ENCODE results near the gene KDELR3. TPM values are rescaled to one million over a fixed set of nuclear protein-coding genes. Genes with fewer than 3 reads are reported as not detected.

Gene KDELR3
- total and polyA plus RNA-seq, 10 of the 15 experiments (the other 5 are each of a cell fraction or from before 2014, with no cell fraction given): 0.15 to 0.98 (median 0.25) TPM; not detected in 1

DNA sequence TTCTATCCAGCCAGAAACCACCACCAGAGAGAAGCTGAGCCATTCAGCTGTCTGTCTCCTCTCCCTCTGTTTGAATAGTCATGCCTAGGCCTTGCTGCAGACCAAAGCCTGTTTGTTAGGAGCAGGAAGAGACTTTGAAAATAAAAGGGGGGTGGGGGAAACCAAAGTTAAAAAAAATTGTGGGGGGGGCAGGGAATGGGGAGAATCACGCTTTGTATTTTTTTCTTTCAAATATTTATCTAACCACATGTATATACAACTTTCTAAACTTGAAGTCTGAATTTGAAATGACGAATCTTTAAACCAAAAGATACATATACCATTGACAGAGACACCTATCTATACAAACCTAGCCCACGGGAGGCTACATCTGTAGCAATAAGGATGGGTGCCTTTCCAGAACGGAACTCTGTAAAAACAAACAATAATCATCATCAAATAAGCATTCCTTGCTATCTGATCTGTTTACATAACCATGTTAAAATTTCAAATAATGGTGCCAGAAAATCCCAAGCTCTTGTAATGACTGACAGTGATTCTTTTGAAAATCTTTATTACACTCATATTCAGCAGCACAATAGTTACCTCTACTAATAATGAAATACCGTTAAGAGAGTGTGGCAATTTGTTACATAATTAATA, 23.9 kb downstream of the KDELR3 start:
- in situ Hi-C loops (cut with MboI): no loop called here
- Histone ChIP-seq H3K27ac (ENCODE audit: control insufficient read depth, insufficient read depth) (no peak overlapping the region), H3K79me2 (ENCODE audit: control insufficient read depth, insufficient read depth, low read length) (peaks cover 6% of the 10 kb centered on the region), H3K4me3 (no peak overlapping the region), H4K20me1 (ENCODE audit: control insufficient read depth, insufficient read depth) (peaks cover 6% of the 10 kb centered on the region; the same call in 1 of the 2 replicates), H3K4me1 (ENCODE audit: control insufficient read depth, insufficient read depth, low read length) (no peaks in the 10 kb centered on the region), H3K9me3 (replicated peaks; ENCODE audit: control insufficient read depth, insufficient read depth, low read length) (no peaks in the 10 kb centered on the region), H2AFZ (ENCODE audit: control insufficient read depth, low read depth, low read length) (no peak overlapping the region), H3K27me3 (replicated peaks in 1 of 2; ENCODE audit: control insufficient read depth in 2 of 2, insufficient read depth in 2 of 2, low read length in 1 of 2) (no peaks in the 10 kb centered on the region), H3K9ac (ENCODE audit: control insufficient read depth, insufficient read depth, low read length) (no peak overlapping the region), H3K36me3 (ENCODE audit: control insufficient read depth in 2 of 2, insufficient read depth in 2 of 2, low read length in 1 of 2) (peaks cover 29 to 70% of the 10 kb centered on the region in 2 experiments), H3K4me2 (ENCODE audit: control insufficient read depth, insufficient read depth) (no peak overlapping the region)
- TF ChIP-seq SPI1 (IDR thresholded peaks at IDR 0.05; ENCODE audit: borderline replicate concordance, insufficient read depth, low read depth, low read length) (no peak), ZNF24 (IDR thresholded peaks at IDR 0.05) (no peak), ETV6 (conservative IDR thresholded peaks at IDR 0.05 in 1 of 2, IDR thresholded peaks at IDR 0.05 in 1 of 2; ENCODE audit: borderline replicate concordance in 1 of 2, low read depth in 1 of 2) (no peak), SIN3A (IDR thresholded peaks at IDR 0.05; ENCODE audit: low read depth, low read length) (no peak)
- TF ChIP-seq, protein P1, sequence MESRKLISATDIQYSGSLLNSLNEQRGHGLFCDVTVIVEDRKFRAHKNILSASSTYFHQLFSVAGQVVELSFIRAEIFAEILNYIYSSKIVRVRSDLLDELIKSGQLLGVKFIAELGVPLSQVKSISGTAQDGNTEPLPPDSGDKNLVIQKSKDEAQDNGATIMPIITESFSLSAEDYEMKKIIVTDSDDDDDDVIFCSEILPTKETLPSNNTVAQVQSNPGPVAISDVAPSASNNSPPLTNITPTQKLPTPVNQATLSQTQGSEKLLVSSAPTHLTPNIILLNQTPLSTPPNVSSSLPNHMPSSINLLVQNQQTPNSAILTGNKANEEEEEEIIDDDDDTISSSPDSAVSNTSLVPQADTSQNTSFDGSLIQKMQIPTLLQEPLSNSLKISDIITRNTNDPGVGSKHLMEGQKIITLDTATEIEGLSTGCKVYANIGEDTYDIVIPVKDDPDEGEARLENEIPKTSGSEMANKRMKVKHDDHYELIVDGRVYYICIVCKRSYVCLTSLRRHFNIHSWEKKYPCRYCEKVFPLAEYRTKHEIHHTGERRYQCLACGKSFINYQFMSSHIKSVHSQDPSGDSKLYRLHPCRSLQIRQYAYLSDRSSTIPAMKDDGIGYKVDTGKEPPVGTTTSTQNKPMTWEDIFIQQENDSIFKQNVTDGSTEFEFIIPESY (IDR thresholded peaks at IDR 0.05): no peak
- no TSS peak for BruUV-seq (replicated peaks)
- intact Hi-C loops (cut with micrococcal nuclease; ENCODE audit: unreplicated experiment): no loop called here
- ATAC-seq: no peak
- POLR2A ChIA-PET: interaction anchor here (0.7 to 1.3 kb wide), 2 partner anchors 14 to 16 kb away, joined by 3 read pairs; no protein-coding TSS in a partner anchor
- DNase-seq (ENCODE audit: low read depth, low spot score): no peak
- RAD21 ChIA-PET (ENCODE audit: unreplicated experiment): no interaction called here
- FAIRE-seq: no peak
- CTCF ChIA-PET: interaction anchor here (1.9 kb wide), 1 partner anchor 18 kb away, joined by 5 read pairs; no protein-coding TSS in a partner anchor
- 97% methylated on average over 5 of the region's 5 CpGs for WGBS (ENCODE audit: insufficient coverage, insufficient replicate concordance, low lambda C conversion rate, missing lambda C conversion rate)
- SMC1A ChIA-PET (ENCODE audit: uncharacterized antibody, unreplicated experiment): interaction anchor here (0.8 to 1.8 kb wide), 4 partner anchors 10 to 90 kb away, joined by 3 to 6 read pairs (median 4); no protein-coding TSS in a partner anchor
